Thoracic aorta (tissue), 2 donors: ENCODE measurements around the gene CBX4. TPM values are rescaled to one million over a fixed set of nuclear protein-coding genes. Genes with fewer than 3 reads are reported as not detected.

Experiments
- ATAC-seq: fragments of 150-250 bp; one replicate; pipeline ENCODE4 v1.8.0; 2017; ENCODE audit warnings: low read depth; ENCODE audit not compliant: insufficient number of reproducible peaks, low FRiP score
- DNase-seq: peaks from one replicate; pipeline ENCODE4 v3.0.0-alpha.2; 2020; ENCODE audit warnings: low spot score
- H3K27ac ChIP-seq, 2 donors: fragments of 200-600 bp; sonication (generic); 1 replicate in 1 of 2; 2 replicates in 1 of 2; pipeline ENCODE4 v1.5.1; 2016; ENCODE audit warnings: mild to moderate bottlenecking in 2 of 2, moderate library complexity in 2 of 2
- H3K27me3 ChIP-seq: fragments of 200-600 bp; sonication (generic); replicated peaks from 2 replicates; pipeline ENCODE4 v1.6.0; 2016; ENCODE audit warnings: mild to moderate bottlenecking; ENCODE audit not compliant: insufficient read depth
- H3K36me3 ChIP-seq: fragments of 200-600 bp; sonication (generic); one replicate; pipeline ENCODE4 v1.5.1; 2016
- H3K4me1 ChIP-seq, 2 donors: fragments of 200-600 bp; sonication (generic); 1 replicate in 1 of 2; 2 replicates in 1 of 2; pipeline versions ENCODE4 v1.5.1 to v1.6.0; 2016; ENCODE audit warnings: low read depth in 2 of 2, mild to moderate bottlenecking in 1 of 2; ENCODE audit not compliant: control insufficient read depth in 1 of 2
- H3K4me3 ChIP-seq: fragments of 200-600 bp; sonication (generic); 2 replicates; pipeline ENCODE4 v1.5.1; 2016; ENCODE audit warnings: mild to moderate bottlenecking
- H3K9me3 ChIP-seq: fragments of 200-600 bp; sonication (generic); 2 replicates; pipeline ENCODE4 v1.5.1; 2016
- total RNA-seq, 2 donors: library from RNA; depleted of rRNA; stranded (reverse); fragments of >200 nt; gene quantifications; one replicate each; pipeline versions ENCODE4 v1.1.0 to v1.2.3, GENCODE V29; 2016
- TF ChIP-seq, protein P1 (sequence below): fragments of 200-600 bp; sonication (generic); IDR thresholded peaks from one replicate; pipeline ENCODE4 v1.5.1; 2019; ENCODE audit warnings: antibody characterized with exemption

Gene CBX4
- total RNA-seq, 2 donors from 2014 or later, result 6.2 to 10.4 TPM

GRCh38 chr17:79788989-79789942 lies 50.0 kb downstream of the CBX4 start:
- ATAC-seq (no peak), DNase-seq (no peak)
- H3K27ac ChIP-seq, result no peak overlapping the region
- H3K27me3 ChIP-seq, result peaks cover 33% of the 10 kb centered on the region
- H3K4me3 ChIP-seq, result no peak overlapping the region
- TF ChIP-seq, protein P1, sequence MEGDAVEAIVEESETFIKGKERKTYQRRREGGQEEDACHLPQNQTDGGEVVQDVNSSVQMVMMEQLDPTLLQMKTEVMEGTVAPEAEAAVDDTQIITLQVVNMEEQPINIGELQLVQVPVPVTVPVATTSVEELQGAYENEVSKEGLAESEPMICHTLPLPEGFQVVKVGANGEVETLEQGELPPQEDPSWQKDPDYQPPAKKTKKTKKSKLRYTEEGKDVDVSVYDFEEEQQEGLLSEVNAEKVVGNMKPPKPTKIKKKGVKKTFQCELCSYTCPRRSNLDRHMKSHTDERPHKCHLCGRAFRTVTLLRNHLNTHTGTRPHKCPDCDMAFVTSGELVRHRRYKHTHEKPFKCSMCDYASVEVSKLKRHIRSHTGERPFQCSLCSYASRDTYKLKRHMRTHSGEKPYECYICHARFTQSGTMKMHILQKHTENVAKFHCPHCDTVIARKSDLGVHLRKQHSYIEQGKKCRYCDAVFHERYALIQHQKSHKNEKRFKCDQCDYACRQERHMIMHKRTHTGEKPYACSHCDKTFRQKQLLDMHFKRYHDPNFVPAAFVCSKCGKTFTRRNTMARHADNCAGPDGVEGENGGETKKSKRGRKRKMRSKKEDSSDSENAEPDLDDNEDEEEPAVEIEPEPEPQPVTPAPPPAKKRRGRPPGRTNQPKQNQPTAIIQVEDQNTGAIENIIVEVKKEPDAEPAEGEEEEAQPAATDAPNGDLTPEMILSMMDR, result no peak
- H3K4me1 ChIP-seq, result peaks cover 8 to 17% of the 10 kb centered on the region in 2 donors
- H3K36me3 ChIP-seq, result no peaks in the 10 kb centered on the region
- no peaks in the 10 kb centered on the region for H3K9me3 ChIP-seq

GRCh38 chr17:79788455-79788854 lies 50.8 kb downstream of the CBX4 start:
- Histone ChIP-seq H3K27me3 (peaks cover 32% of the 10 kb centered on the region), H3K4me1 (peaks cover 8 to 15% of the 10 kb centered on the region in 2 donors), H3K9me3 (no peaks in the 10 kb centered on the region), H3K4me3 (no peak overlapping the region), H3K27ac (no peak overlapping the region), H3K36me3 (no peaks in the 10 kb centered on the region)
- DNase-seq (no peak), ATAC-seq (no peak)
- TF ChIP-seq, protein P1, result no peak

DNA sequence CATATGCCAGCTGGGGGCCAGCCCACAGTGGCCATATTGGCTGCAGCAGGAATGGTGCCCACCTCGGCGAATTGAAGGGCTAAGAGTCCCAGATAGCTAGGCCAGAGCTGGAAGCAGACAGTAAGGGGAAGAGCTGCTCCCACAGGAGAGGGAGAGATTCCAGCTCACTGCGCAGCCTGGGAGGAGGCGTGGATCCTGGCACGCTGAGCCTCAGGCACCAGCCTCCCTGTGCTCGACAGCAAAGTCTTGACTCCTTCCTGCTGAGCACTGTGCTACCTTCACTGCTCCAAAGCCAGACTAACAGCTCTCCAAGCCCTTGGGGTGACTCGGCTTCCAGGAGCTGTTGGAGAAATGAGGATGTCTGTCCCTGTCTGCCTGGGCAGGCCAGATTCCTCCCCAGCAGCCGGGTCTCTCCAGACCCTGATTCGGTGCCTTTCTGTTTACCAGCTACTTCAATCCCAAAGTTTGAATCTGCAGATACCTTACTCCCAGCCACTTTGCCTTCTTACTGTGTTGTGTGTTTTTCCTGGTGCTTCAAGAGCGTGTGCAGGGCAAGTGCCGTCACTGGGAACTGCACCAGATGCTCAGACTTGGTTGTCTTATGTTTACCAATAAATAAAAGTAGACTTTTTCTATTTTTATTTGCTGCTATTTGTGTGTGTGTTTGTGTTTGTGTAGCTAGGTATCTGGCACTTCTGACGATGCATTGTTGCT lies 52.2 kb downstream of the CBX4 start:
- ATAC-seq, result no peak

DNA sequence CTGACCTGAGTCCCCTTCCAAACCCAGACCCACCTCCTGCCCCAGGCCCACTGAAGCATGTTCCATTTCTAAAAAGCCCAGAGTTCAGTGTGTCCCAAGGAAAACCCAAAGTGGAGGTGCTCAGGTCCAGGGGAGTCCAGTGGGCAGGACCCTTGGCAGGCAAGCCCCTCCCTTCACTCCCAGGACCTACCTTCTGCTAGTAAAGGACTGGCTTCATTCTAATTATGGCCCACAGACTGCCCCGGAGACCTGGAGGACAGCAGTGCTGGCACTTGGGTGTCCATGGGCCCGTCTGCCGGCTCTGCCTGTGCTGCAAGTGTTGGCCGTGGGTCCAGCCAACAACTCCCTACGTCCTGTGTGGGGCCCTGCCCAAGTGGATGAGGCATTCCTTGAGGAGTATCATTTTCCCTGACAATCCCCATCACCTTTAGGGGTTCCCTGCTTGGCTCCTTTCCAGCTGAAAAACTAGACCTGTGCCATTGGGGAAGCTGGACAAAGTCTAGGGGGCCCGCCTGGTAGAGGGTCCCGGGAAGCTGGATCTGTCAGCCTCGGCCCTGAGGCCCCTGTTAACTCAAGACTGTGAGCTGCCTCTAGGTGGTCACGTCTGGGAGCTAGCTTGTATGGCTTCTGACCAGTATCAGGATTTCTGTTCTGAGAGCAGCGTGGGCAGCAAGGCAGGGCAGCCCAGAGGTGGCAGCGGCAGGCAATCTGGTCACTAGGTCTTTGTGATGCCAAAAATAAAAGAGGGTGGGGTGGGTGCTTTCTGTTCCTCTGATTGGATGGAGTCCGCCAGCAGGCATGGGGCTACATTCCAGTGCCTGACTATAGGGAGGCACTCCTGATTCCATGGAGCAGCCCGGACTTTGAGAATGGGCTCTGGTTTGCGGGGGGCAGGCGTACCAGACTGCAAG lies 53.1 kb downstream of the CBX4 start:
- no peak overlapping the region for H3K27ac ChIP-seq
- no peaks in the 10 kb centered on the region for H3K36me3 ChIP-seq
- H3K4me3 ChIP-seq, result no peak overlapping the region
- H3K9me3 ChIP-seq, result no peaks in the 10 kb centered on the region
- H3K27me3 ChIP-seq, result peaks cover 20% of the 10 kb centered on the region
- H3K4me1 ChIP-seq, result peaks cover 3 to 7% of the 10 kb centered on the region in 2 donors
- ATAC-seq, result no peak
- DNase-seq, result no peak
- TF ChIP-seq, protein P1, result no peak

More for the DNA sequence above, 52.2 kb downstream of the CBX4 start:
- Histone ChIP-seq H3K27me3 (peaks cover 23% of the 10 kb centered on the region), H3K9me3 (no peaks in the 10 kb centered on the region), H3K27ac (no peak overlapping the region), H3K36me3 (no peaks in the 10 kb centered on the region), H3K4me1 (peaks cover 3 to 7% of the 10 kb centered on the region in 2 donors), H3K4me3 (no peak overlapping the region)
- DNase-seq, result no peak
- TF ChIP-seq, protein P1, result no peak
